Activated CD4-positive, alpha-beta T cell treated with anti-CD3 and anti-CD28 coated beads for 48 hours (primary cell): ENCODE data around the gene NCAPD2.
"Not testable (repeated sequence)": the region's sequence is repeated elsewhere in the genome, so short reads cannot be mapped to it uniquely, and the experiment has no call there.

Experiments
- DNase-seq: peaks from one replicate; pipeline ENCODE4 v3.0.0-alpha.2; 2020

Gene NCAPD2

GRCh38 chr12:6463858-6464257 is 30.0 kb upstream of the NCAPD2 start:
- DNase-seq: no peak

- DNase-seq: no peak
These were observed 29.4 kb upstream of the NCAPD2 start for GRCh38 chr12:6464531-6464930.

GRCh38 chr12:6465467-6466183 is 28.3 kb upstream of the NCAPD2 start:
- no peak for DNase-seq

GRCh38 chr12:6466184-6466573 is 27.7 kb upstream of the NCAPD2 start:
- DNase-seq: no peak

- DNase-seq: not testable (repeated sequence)
These were observed 27.2 kb upstream of the NCAPD2 start for GRCh38 chr12:6466751-6467150.

- DNase-seq: not testable (repeated sequence)
These were observed 26.2 kb upstream of the NCAPD2 start for GRCh38 chr12:6467571-6468282.

- no peak for DNase-seq
These were observed 25.7 kb upstream of the NCAPD2 start for GRCh38 chr12:6468283-6468575.

GRCh38 chr12:6469092-6469491 is 24.8 kb upstream of the NCAPD2 start:
- no peak for DNase-seq

- DNase-seq: no peak
These were observed 24.1 kb upstream of the NCAPD2 start for GRCh38 chr12:6469609-6470374.

GRCh38 chr12:6470375-6471163 is 23.3 kb upstream of the NCAPD2 start, which contains the start of gene VAMP1:
TSS of gene VAMP1 (minus strand) at chr12:6470677. CDS start at chr12:6470531, 146 bp downstream.
- DNase-seq: peak; percentile 99

GRCh38 chr12:6471989-6472360 is 21.9 kb upstream of the NCAPD2 start:
- no peak for DNase-seq

- no peak for DNase-seq
These were observed 21.4 kb upstream of the NCAPD2 start for GRCh38 chr12:6472491-6472890.

- not testable (repeated sequence) for DNase-seq
These were observed 18.5 kb upstream of the NCAPD2 start for GRCh38 chr12:6475233-6475975.

GRCh38 chr12:6476489-6476888 is 17.4 kb upstream of the NCAPD2 start:
- no peak for DNase-seq

GRCh38 chr12:6477601-6478377 is 16.1 kb upstream of the NCAPD2 start:
- not testable (repeated sequence) for DNase-seq

- DNase-seq: no peak
These were observed 15.5 kb upstream of the NCAPD2 start for GRCh38 chr12:6478416-6478815.

GRCh38 chr12:6488240-6488639 is 5.7 kb upstream of the NCAPD2 start:
- DNase-seq: no peak

- DNase-seq: no peak
These were observed 4.5 kb upstream of the NCAPD2 start for GRCh38 chr12:6489449-6489848.

- DNase-seq: not testable (repeated sequence)
These were observed 3.2 kb upstream of the NCAPD2 start for GRCh38 chr12:6490673-6491072.

- peak; percentile 99 for DNase-seq
These were observed 935 bp upstream of the NCAPD2 start, which contains the start of gene MRPL51 for GRCh38 chr12:6492838-6493496. TSS of gene MRPL51 (minus strand) at chr12:6493262. CDS start at chr12:6493136, 126 bp downstream.

GRCh38 chr12:6494258-6494743 is 399 bp downstream of the NCAPD2 start:
- DNase-seq: no peak
